ENCODE data around the gene ADGRD1.

- TF ChIP-seq CTCF (IDR thresholded peaks at IDR 0.05; ENCODE audit: low read length) (no peak), EZH2 (IDR thresholded peaks at IDR 0.05; ENCODE audit: borderline replicate concordance, low read length) (no peak)
Observed at GRCh38 chr12:131162113-131162512, 208.4 kb downstream of the ADGRD1 start.

All from OCI-LY1 (cell line).